MG63 (cell line): Measurements from ENCODE around the gene DCXR. TPM values are rescaled to one million over a fixed set of nuclear protein-coding genes. Genes with fewer than 3 reads are reported as not detected.

ENCODE experiments used
- DNase-seq: peaks from one replicate; pipeline ENCODE4 v3.0.0-alpha.2; 2020
- H3K27me3 ChIP-seq: fragments of 250-450 bp; sonication (Bioruptor Pico); 2 replicates; pipeline ENCODE4 v1.5.1; 2020; ENCODE audit warnings: mild to moderate bottlenecking, moderate library complexity
- H3K36me3 ChIP-seq: fragments of 250-450 bp; sonication (Bioruptor Pico); 2 replicates; pipeline ENCODE4 v1.5.1; 2020; ENCODE audit warnings: mild to moderate bottlenecking, moderate library complexity
- H3K4me3 ChIP-seq: fragments of 250-450 bp; sonication (Bioruptor Pico); 2 replicates; pipeline ENCODE4 v1.5.1; 2020; ENCODE audit warnings: mild to moderate bottlenecking, moderate library complexity
- H3K9me3 ChIP-seq: fragments of 250-450 bp; sonication (Bioruptor Pico); 2 replicates; pipeline ENCODE4 v1.5.1; 2020; ENCODE audit warnings: mild to moderate bottlenecking, moderate library complexity
- total RNA-seq: library from RNA; depleted of rRNA; stranded (reverse); fragments of >200 nt; shearing (Covaris generic); gene quantifications from 2 replicates; pipeline ENCODE4 v1.2.3, GENCODE V29; 2014; ENCODE audit warnings: low replicate concordance

Gene DCXR
- total RNA-seq, 1 experiment from 2014 or later = 73.1 TPM

DNA sequence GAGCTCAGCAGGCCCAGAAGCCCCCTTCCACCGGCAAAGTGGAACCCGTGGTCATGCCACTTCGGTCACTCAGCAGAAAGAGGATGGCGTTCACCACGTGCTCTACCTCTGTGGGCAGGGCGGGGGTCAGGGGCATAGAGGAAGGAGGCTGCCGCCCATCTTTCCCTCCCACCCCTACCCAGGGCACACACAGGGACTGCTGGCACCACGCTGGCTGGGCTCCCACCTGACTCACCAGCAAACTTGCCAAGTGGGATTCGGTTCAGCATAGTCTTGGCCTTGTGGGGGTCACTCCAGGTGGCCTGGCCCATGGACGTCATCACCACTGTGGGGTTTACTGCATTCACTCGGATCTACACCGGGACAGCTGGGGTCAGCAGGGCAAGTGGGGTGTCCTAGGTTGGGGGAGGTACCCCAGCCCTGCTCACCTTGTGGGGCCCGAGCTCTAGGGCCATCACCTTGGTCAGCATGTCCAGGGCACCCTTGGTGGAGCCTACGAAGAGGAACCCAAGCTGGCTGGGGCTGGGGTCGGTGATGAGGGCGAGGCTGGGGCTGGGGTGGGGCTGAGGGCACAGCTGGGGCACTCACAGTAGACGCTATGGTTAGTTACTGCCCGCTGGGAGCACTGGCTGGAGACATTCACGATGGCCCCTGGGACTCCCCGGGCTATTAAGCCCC lies 1.4 kb downstream of the DCXR start:
- Histone ChIP-seq H3K4me3 (peak overlapping the region; percentile 57), H3K36me3 (peaks cover 8% of the 10 kb centered on the region; the same call in 1 of the 2 replicates), H3K27me3 (no peaks in the 10 kb centered on the region), H3K9me3 (no peaks in the 10 kb centered on the region)
- DNase-seq = peak; percentile 59

DNA sequence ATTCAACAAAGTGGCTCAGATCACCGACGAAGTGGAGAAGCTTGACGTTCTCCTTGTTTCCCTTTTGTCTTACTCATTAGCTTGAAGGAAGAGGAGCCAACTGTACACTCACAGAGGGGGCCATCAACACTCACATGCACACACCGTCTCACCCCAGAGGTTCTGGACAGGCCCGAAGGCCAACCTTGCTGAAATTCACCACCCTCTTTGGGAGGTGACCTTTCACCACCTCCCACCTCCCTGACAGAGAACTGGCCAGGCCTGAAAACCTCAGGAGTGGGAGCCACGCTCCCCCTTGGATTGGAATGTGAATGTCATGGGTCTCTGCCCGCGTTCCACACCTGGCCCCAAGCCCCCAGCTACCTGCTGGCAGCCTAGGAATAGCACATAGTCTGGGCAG lies 2.0 kb downstream of the DCXR start:
- H3K9me3 ChIP-seq = no peaks in the 10 kb centered on the region
- no peaks in the 10 kb centered on the region for H3K27me3 ChIP-seq
- peaks cover 10% of the 10 kb centered on the region for H3K36me3 ChIP-seq
- H3K4me3 ChIP-seq = no peak overlapping the region
- DNase-seq = no peak

DNA sequence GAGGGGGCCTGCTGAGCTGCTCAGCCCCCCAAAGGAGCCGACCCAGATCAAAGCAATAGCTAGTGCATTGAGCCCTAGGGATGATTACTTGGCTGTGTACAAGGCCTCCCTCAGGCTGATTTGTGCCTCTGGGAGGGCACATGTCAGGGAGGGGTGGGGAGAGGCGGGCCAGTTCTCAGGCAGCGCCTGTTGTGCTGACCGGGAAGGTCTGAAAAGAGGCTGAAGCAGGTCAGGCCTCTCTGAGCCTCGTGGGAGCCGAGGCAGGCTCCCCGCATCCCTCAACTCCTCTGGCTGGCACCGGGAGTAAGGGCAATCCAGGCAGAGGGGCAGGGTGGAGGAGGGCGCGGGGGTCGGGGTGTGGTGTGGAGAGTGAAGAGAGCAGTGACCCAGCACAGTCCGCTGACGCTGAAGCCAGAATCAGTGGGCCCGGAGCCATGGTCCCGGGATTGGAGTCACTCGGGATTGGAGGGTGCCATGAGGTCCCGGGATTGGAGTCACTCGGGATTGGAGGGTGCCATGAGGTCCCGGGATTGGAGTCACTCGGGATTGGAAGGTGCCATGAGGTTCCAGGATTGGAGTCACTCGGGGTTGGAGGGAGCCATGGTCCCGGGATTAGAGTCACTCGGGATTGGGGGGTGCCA lies 3.0 kb downstream of the DCXR start:
- Histone ChIP-seq H3K4me3 (no peak overlapping the region), H3K36me3 (peaks cover 10% of the 10 kb centered on the region), H3K27me3 (no peaks in the 10 kb centered on the region), H3K9me3 (no peaks in the 10 kb centered on the region)
- no peak for DNase-seq

DNA sequence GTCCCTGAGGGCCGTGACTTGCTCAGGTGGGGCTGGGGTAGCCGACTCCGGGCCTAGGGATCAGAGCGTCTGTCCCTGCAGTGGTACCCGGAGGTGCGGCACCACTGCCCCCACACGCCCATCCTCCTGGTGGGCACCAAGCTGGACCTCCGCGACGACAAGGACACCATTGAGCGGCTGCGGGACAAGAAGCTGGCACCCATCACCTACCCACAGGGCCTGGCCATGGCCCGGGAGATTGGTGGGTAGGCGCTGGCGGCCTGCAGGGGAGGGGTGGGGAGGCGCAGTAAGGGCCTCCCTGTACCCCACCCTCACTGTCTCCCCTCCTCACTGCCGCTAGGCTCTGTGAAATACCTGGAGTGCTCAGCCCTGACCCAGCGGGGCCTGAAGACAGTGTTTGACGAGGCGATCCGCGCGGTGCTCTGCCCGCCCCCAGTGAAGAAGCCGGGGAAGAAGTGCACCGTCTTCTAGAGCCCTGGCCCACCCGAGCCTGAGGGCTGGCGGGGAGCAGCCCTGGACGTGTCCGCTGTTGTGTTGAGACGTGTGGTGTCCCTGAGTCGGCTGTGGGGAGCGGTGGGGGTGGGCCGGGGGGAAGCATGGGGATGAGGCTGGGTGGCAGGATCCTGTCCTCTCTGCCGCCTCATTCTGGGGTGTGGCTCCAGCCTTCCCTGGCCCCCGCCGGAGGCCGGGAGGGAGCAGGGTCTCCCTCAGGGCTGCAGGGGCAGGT lies 4.0 kb downstream of the DCXR start:
- DNase-seq = no peak
- H3K9me3 ChIP-seq = no peaks in the 10 kb centered on the region
- peaks cover 10% of the 10 kb centered on the region for H3K36me3 ChIP-seq
- H3K4me3 ChIP-seq = no peak overlapping the region
- no peaks in the 10 kb centered on the region for H3K27me3 ChIP-seq

DNA sequence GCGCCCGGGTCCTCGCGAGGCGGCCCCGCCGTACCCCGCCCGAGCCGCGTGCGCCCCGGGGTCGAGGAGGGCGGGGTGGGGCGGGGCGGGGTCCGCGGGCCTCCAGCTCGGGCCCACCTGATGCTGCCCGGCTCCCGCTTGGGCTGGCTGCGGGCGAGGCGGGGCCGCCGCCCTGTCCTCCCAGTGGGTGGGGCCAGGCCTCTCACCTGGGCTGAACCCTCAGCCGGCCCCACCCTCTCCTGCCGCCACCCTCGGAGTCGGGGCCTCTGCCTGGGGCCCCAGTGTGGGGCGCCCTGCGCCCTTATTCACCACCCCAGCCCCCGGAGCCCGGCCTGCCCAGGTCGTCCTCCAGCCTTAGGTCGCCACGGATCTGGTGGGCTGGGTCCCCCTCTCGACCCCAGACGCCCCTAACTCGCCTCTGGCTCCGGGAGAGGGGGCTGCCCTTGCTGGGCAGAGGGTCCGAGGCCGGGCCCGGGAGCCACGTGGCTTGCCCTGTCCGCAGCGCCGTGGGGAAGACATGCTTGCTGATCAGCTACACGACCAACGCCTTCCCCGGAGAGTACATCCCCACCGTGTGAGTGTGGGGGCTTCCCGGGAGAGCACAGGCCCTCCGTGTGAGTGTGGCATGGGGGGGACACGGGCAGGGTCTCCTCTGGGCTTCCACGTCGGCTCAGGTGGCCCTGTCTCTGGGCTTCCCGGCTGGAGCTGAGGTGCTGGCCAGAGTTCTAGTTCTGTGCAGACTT lies 5.4 kb downstream of the DCXR start:
- Histone ChIP-seq H3K9me3 (no peaks in the 10 kb centered on the region), H3K4me3 (peak overlapping the region; percentile 25), H3K27me3 (no peaks in the 10 kb centered on the region), H3K36me3 (peaks cover 13% of the 10 kb centered on the region)
- no peak for DNase-seq

DNA sequence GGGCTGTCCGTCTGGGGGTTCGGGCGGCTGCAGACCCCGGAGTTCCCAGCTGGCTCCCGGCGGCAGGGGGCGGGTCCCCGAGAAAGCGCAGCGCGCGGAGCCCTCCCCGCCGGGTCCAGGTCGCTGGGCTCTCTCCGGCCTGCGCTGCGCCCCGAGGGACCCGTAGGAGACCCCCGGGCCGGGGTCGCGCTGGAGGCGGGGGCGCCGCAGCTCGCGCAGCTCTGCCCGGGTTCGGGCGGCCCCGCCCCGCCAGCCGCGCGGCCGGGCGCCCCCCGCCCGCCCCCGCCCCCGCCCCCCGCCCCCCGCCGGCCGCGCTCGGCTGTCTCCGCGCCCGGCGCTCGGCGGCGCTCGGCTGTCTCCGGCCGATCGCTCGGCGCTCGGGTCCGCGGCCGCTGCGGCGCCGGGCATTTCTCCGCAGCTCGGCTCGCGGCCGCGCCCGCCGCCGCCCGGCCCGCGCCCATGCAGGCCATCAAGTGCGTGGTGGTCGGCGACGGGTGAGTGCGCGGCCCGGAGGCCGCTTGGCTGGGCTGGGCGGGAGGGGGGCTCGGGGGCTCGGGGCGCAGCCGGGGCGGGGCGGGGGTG lies 6.1 kb downstream of the DCXR start, which contains the start of gene RAC3:
Gene RAC3, plus strand, starts transcription at position 376 of the 582 bp plus-strand sequence. Its CDS starts 84 bp downstream, at position 460.
- no peak for DNase-seq
- peak within 1 kb of the TSS; percentile 25 for H3K4me3 ChIP-seq
- H3K36me3 ChIP-seq = peaks cover 13% of the 10 kb centered on the region
- H3K9me3 ChIP-seq = no peaks in the 10 kb centered on the region
- no peaks in the 10 kb centered on the region for H3K27me3 ChIP-seq

DNA sequence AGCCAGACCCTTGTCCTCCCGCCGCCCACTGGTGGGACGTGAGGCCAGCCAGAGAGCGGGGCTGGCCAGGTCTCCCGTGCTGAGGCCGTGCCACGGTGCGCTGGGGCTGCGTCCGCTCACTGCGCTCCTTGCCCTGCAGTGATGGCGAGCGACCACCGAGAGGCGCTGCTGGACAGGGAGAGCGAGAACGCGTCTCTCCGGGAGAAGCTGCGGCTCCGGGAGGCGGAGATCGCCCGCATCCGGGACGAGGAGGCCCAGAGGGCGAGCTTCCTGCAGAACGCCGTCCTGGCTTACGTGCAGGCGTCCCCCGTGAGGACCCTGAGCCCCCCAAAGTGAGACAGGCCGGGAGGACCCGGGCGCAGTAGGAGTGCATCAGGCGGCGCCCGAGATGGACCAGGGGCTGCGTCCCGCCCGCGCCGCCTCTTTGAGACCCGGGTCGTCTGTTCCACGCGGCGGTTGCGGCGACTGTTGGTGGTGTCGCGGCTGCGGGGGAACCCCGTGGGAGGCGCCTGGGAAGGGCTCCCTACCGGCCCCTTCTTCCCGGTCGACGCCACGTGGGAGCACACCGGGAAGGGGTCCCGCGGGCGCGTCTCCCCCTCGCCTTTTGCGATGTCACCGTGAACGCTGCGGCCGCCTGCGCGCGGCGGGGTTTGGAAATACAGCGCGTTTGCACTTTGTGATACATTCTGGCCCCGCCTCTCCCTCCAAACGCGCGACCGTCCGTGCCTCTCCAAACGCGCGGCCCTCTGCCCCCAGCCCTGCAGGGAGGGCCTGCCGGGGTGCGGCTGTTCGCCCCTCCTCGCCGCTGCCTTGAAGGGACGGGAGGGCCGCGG lies 6.8 kb downstream of the DCXR start:
- Histone ChIP-seq H3K9me3 (no peaks in the 10 kb centered on the region), H3K4me3 (no peak overlapping the region), H3K36me3 (peaks cover 12% of the 10 kb centered on the region), H3K27me3 (no peaks in the 10 kb centered on the region)
- no peak for DNase-seq

DNA sequence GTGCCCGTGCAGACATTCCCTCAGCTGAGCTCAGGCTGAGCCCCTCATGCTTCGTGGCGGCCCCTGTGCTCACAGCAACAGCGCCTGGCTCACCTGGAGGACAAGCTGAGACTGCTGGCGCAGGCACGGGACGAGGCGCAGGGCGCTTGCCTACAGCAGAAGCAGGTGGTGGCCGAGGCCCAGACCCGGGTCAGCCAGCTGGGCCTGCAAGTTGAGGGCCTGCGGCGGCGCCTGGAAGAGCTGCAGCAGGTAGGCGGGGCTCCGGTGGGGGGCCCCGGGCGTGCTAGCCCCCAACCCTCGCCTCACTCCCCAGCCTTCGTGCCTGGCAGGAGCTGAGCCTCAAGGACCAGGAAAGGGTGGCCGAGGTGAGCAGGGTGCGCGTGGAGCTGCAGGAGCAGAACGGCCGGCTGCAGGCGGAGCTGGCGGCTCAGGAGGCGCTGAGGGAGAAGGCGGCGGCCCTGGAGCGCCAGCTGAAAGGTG lies 7.5 kb downstream of the DCXR start:
- Histone ChIP-seq H3K9me3 (no peaks in the 10 kb centered on the region), H3K4me3 (no peak overlapping the region), H3K36me3 (peaks cover 9% of the 10 kb centered on the region), H3K27me3 (no peaks in the 10 kb centered on the region)
- DNase-seq = no peak

DNA sequence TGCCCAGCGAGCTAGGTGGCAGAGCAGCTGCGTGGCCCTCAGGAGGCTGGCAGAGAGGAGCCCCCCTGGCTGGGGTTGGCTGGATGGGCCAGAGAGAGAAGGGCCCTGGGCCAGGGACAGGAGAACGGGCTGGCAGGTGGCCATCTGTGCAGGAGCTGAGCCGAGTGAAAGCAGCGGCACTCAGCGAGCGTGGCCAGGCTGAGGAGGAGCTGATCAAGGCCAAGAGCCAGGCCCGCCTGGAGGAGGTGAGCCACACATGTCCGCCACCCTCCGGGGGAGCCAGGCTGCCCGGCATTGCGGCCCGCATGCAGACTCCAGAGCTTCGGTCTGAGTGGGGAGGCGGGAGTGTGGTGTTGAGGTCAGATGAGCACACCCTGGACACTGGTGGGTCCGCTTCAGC lies 8.1 kb downstream of the DCXR start:
- Histone ChIP-seq H3K27me3 (no peaks in the 10 kb centered on the region), H3K4me3 (no peak overlapping the region), H3K36me3 (peaks cover 9% of the 10 kb centered on the region), H3K9me3 (no peaks in the 10 kb centered on the region)
- DNase-seq = no peak

DNA sequence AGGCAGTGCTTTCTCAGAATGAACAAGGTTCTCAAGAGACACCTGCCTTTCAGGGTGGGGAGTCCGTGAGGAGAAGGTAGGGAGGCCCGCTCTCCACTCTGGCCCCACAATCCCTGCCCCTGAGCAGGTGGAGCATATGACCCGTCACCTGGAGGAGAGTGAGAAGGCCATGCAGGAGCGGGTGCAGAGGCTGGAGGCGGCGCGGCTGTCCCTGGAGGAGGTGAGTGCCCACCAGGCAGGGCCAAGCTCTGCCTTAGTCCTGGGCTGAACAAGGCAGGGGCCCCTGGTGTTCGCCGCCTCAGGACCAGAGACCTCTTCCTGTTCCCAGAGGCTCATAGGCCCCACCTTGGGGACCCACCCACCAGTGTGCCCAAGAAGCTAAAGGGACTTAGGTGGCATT lies 8.5 kb downstream of the DCXR start:
- peaks cover 9% of the 10 kb centered on the region for H3K36me3 ChIP-seq
- no peaks in the 10 kb centered on the region for H3K27me3 ChIP-seq
- DNase-seq = no peak
- no peak overlapping the region for H3K4me3 ChIP-seq
- H3K9me3 ChIP-seq = no peaks in the 10 kb centered on the region

DNA sequence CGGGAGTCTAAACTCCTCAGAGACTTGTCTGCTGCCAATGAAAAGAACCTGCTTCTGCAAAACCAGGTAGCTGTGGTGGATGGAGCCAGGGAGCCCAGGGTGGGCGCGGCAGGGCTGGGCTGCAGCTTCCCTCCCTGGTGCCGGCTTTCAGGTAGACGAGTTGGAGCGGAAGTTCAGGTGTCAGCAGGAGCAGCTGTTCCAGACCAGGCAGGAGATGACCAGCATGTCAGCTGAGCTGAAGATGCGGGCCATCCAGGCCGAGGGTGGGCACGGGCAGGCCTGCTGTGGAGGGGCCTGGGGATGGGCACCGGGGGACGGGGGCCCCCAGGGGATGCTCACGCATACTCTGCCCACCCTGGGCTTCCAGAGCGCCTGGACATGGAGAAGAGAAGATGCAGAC lies 9.3 kb downstream of the DCXR start:
- no peak for DNase-seq
- Histone ChIP-seq H3K36me3 (peaks cover 9% of the 10 kb centered on the region), H3K27me3 (no peaks in the 10 kb centered on the region), H3K9me3 (no peaks in the 10 kb centered on the region), H3K4me3 (no peak overlapping the region)

DNA sequence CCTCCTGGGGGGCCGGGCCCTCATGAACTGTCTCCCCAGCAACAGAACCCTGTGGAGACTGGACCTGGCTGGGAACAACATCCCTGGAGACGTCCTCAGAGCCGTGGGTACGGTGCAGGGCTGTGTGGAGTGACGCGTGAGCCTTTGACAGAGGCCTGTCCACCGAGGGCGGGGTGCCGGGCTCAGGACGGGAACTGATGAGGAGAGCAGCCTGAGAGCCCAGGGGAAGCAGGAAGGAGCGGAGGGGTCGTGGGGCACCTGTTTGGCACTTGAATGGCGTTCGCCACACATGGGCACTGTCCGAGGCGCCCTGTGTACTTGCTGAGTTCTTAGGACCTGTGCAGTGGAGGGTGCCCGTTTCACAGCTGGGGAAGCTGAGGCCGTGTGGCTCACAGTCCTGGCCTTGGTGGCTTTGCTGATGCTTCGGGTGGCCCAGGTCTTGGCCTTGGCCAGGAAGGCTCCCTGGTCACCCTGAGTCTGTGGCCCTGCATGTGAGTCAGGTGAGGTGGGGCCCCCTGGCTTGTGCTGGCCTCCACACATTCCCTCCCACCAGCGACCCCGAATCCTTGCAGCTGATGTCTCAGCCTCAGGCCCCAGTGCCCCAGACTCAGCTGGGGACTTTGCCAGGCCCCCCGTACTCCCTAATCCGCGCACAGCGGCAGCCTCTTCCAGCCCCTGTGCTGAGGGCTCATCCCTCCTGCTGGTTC lies 11.9 kb downstream of the DCXR start:
- Histone ChIP-seq H3K4me3 (no peak overlapping the region), H3K27me3 (no peaks in the 10 kb centered on the region), H3K36me3 (peaks cover 6% of the 10 kb centered on the region), H3K9me3 (no peaks in the 10 kb centered on the region)
- DNase-seq = no peak

DNA sequence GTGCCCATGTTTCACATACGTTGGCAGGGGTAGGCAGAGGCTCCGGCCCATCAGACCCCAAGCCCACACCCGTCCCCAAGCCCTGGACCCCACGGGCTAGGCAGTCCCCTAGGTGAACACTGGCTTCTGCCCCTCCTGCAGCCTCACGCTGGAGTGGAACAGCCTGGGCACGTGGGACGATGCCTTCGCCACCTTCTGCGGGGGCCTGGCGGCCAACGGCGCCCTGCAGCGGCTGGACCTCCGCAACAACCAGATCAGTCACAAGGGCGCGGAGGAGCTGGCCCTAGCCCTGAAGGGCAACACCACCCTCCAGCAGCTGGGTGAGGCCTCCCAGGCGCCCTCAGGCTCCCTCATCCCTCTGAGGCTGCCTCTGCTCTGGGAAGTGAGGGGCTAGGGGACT lies 12.6 kb downstream of the DCXR start:
- peaks cover 9% of the 10 kb centered on the region for H3K36me3 ChIP-seq
- DNase-seq = no peak
- H3K4me3 ChIP-seq = no peak overlapping the region
- no peaks in the 10 kb centered on the region for H3K27me3 ChIP-seq
- H3K9me3 ChIP-seq = no peaks in the 10 kb centered on the region

DNA sequence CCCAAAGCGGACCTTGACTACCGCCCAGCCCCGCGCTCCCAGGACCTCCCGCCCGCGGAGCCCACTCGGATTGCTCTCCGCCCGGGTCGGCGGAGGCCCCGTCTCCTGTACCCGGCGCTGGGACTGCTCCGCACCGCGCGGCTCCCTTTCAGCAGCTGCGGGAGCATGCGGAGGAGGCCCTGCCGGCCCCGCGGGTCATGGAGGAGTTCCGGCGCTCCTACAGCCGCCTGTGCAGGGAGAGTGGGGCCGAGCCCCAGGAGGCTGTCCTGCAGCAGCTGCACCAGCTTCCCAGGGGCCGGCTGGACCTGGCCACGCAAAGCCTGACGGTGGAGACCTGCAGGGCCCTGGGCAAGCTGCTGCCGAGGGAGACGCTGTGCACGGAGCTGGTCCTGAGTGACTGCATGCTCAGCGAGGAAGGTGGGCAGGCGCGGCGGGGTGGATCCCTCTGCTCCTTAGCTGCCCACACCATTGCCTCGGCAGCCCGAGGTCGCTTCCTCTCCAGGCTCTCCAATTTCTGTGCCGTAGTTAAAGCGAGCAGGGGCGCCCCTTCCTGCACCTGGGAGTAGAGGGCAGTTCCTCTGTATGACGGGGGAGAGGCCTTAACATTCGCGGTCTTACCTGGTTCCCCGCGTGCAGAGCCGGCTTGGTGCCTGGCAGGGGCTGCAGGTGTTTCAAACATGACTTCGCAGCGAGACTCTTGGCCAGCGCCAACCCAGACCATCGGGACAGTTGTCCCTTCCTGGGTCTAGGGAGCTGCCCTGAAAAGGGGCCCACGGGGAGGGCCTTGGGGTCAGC lies 13.9 kb downstream of the DCXR start:
- no peak for DNase-seq
- H3K27me3 ChIP-seq = no peaks in the 10 kb centered on the region
- no peaks in the 10 kb centered on the region for H3K9me3 ChIP-seq
- H3K36me3 ChIP-seq = peaks cover 17% of the 10 kb centered on the region
- peak overlapping the region; percentile 73 for H3K4me3 ChIP-seq
